ENCODE data around the gene YPEL2. TPM values are rescaled to one million over a fixed set of nuclear protein-coding genes. Genes with fewer than 3 reads are reported as not detected.

The YPEL2 gene
- polyA plus RNA-seq, 1 donor (not counting 4 experiments of a cell fraction or from before 2014, with no cell fraction given): 4.6 TPM

- H3K9me3 ChIP-seq (ENCODE audit: control insufficient read depth, low read depth, low read length): no peaks in the 10 kb centered on the region
- H3K4me1 ChIP-seq (ENCODE audit: control insufficient read depth, extremely low read depth, insufficient read depth, low read length): no peaks in the 10 kb centered on the region
- FAIRE-seq: no peak
- TF ChIP-seq EZH2 (IDR thresholded peaks at IDR 0.05; ENCODE audit: low read length) (no peak), CTCF (optimal IDR thresholded peaks at IDR 0.05 in 1 of 3, IDR thresholded peaks at IDR 0.05 in 1 of 3, conservative IDR thresholded peaks at IDR 0.05 in 1 of 3; ENCODE audit: extremely low read depth in 1 of 3, insufficient read depth in 2 of 3, low read length in 3 of 3) (no peak)
- dilution Hi-C loops (cut with MboI; ENCODE audit: extremely low pct_ligation_motif_present, low sequenced_read_pairs): no loop called here
- H3K79me2 ChIP-seq (ENCODE audit: control insufficient read depth, insufficient read depth, low read length): no peaks in the 10 kb centered on the region
- H3K9ac ChIP-seq (ENCODE audit: control insufficient read depth, extremely low read depth, insufficient read depth, low read length): no peak overlapping the region
- DNase-seq (ENCODE audit: low read depth, low spot score): no peak
- H3K4me3 ChIP-seq (ENCODE audit: control insufficient read depth in 2 of 3, extremely low read depth in 1 of 3, insufficient read depth in 2 of 3, low read depth in 1 of 3, low read length in 3 of 3): no peak overlapping the region
- H2AFZ ChIP-seq (ENCODE audit: control insufficient read depth, low read length): peak overlapping the region; percentile 40
- no peaks in the 10 kb centered on the region for H3K27me3 ChIP-seq (ENCODE audit: control insufficient read depth, extremely low read depth, insufficient read depth, low read length)
- H4K20me1 ChIP-seq (ENCODE audit: control insufficient read depth, extremely low read depth, insufficient read depth, low read length): no peaks in the 10 kb centered on the region
- no peak overlapping the region for H3K27ac ChIP-seq (ENCODE audit: control insufficient read depth, insufficient read depth, low read length)
- no peaks in the 10 kb centered on the region for H3K36me3 ChIP-seq (ENCODE audit: control insufficient read depth in 2 of 2, extremely low read depth in 1 of 2, insufficient read depth in 2 of 2, low read length in 2 of 2)
- no peak overlapping the region for H3K4me2 ChIP-seq (ENCODE audit: control insufficient read depth, extremely low read depth, insufficient read depth, low read depth, low read length)
- H3K9me1 ChIP-seq (ENCODE audit: control insufficient read depth, extremely low read depth, insufficient read depth, low read length): no peaks in the 10 kb centered on the region
These were observed 50.5 kb downstream of the YPEL2 start for GRCh38 chr17:59381716-59382570.

GRCh38 chr17:59383893-59384292 lies 52.4 kb downstream of the YPEL2 start:
- no peak for FAIRE-seq
- H3K4me1 ChIP-seq (ENCODE audit: control insufficient read depth, extremely low read depth, insufficient read depth, low read length): no peaks in the 10 kb centered on the region
- no peaks in the 10 kb centered on the region for H3K27me3 ChIP-seq (ENCODE audit: control insufficient read depth, extremely low read depth, insufficient read depth, low read length)
- no peak overlapping the region for H2AFZ ChIP-seq (ENCODE audit: control insufficient read depth, low read length)
- dilution Hi-C loops (cut with MboI; ENCODE audit: extremely low pct_ligation_motif_present, low sequenced_read_pairs): no loop called here
- H4K20me1 ChIP-seq (ENCODE audit: control insufficient read depth, extremely low read depth, insufficient read depth, low read length): no peaks in the 10 kb centered on the region
- H3K36me3 ChIP-seq (ENCODE audit: control insufficient read depth in 2 of 2, extremely low read depth in 1 of 2, insufficient read depth in 2 of 2, low read length in 2 of 2): no peaks in the 10 kb centered on the region
- H3K9me1 ChIP-seq (ENCODE audit: control insufficient read depth, extremely low read depth, insufficient read depth, low read length): no peaks in the 10 kb centered on the region
- H3K4me3 ChIP-seq (ENCODE audit: control insufficient read depth in 2 of 3, extremely low read depth in 1 of 3, insufficient read depth in 2 of 3, low read depth in 1 of 3, low read length in 3 of 3): no peak overlapping the region
- no peaks in the 10 kb centered on the region for H3K79me2 ChIP-seq (ENCODE audit: control insufficient read depth, insufficient read depth, low read length)
- H3K4me2 ChIP-seq (ENCODE audit: control insufficient read depth, extremely low read depth, insufficient read depth, low read depth, low read length): no peak overlapping the region
- TF ChIP-seq EZH2 (IDR thresholded peaks at IDR 0.05; ENCODE audit: low read length) (no peak), CTCF (optimal IDR thresholded peaks at IDR 0.05 in 1 of 3, IDR thresholded peaks at IDR 0.05 in 1 of 3, conservative IDR thresholded peaks at IDR 0.05 in 1 of 3; ENCODE audit: extremely low read depth in 1 of 3, insufficient read depth in 2 of 3, low read length in 3 of 3) (no peak)
- no peak for DNase-seq (ENCODE audit: low read depth, low spot score)
- H3K9me3 ChIP-seq (ENCODE audit: control insufficient read depth, low read depth, low read length): no peaks in the 10 kb centered on the region
- H3K9ac ChIP-seq (ENCODE audit: control insufficient read depth, extremely low read depth, insufficient read depth, low read length): no peak overlapping the region
- H3K27ac ChIP-seq (ENCODE audit: control insufficient read depth, insufficient read depth, low read length): no peak overlapping the region

All from keratinocyte (primary cell).